G401.6 (cell line): Measurements from ENCODE around the gene DACT1.

Experiments
- FAIRE-seq: peaks from 2 replicates; lab custom pipeline; 2012; peaks lifted over from hg19 to GRCh38; lab: Jason Lieb, UNC

The DACT1 gene

DNA sequence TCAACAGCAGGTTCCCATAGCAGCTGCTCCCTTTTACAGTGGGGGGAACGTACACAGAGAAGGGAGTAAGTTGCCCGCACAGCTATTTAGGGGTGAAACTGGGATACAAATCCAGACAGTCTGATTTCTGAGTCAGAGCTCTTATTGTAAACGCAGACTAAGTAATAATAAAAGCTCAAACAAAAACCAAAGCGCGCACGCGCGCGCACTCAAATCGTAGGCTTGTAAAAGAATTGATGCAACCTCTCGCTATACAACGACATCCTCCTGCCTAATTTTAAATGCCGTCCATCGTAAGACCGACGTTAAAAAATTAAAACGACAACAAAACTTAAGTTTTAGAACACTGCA, 747 bp upstream of the DACT1 start:
- no peak for FAIRE-seq

DNA sequence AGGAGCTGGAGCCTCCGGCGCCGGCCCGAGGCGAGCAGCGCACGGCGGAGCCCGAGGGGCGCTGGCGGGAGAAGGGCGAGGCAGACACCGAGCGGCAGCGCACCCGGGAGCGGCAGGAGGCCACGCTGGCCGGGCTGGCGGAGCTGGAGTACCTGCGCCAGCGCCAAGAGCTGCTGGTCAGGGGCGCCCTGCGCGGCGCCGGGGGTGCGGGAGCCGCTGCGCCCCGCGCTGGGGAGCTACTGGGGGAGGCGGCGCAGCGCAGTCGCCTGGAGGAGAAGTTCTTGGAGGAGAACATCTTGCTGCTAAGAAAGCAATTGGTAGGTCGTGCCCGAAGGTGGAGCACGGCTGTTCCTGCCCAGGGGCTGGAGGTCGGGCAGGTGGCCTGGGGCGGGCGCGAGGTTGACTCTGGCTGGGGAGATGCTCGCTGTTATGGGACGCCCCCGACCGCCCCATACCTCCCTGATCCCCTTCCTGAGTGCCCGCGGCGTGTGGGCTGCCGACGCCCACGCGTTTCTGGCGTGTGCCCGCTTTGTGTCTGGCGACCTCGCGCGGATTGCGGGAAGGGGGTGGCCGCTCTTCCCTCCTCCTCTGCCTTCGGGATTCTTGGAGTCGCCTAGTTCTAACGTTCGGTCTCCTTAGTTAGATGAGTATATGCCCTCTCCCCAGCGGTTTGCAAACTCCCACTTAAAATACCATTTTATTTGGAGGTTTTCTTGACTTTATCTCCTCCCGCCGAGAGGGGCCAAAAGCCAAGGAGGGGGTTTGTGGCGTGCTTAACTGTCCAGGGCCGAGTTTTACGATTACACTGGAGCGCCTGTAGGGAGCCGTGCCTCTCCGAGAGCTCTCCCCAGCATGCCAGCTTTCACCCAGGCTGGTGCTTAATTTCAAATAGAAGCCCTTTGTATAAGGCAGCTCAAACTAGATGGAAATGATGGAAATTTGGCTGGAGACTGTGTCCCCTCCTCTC, 752 bp downstream of the DACT1 start:
- FAIRE-seq = no peak

DNA sequence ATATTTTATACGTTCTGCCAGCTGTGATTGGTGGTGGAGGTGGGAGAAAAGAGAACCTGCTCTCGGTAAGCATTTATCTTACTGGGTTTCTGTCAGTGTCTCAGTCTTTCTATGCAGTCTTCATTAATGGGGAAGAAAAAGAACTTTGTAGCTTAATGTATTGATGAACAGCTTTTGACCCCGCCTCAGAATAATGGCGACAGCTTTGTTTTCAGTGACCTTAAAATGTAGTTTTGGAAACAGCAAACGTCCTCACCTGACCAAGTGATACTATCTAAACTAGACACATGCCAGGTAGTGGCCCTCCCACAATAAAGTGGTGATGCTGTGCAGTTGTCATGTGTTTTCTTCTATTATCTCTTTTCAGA, 1.4 kb downstream of the DACT1 start:
- FAIRE-seq = no peak

DNA sequence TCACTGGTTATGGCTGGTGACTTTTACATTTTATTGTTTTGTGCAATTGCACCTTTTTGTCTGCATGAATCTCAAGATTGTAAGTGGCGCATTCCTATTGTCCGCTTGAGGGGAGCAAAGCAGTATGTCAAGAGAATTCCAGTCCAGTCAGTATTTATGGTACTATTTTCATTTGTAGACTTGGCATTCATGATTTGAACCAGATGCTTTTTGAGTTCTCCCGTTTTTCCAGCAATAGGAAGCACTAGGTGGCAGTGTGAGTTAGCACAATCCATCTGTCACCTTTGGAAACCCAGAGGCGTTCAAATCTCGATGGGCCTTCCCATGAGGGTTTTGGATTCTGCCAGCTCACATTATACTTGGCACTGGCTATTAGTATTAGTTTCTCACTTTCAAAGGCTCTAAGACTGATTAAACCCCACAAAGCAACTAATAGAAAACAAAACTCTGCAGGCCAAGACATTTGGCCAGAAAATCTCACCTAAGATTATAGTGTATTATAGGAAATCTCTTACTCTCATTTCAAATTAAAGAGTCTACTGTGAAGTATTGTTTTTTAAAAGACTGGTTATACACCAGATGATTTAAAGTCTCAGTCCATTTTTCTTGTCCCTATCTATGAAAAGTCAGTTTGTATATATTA, 2.2 kb downstream of the DACT1 start:
- no peak for FAIRE-seq

DNA sequence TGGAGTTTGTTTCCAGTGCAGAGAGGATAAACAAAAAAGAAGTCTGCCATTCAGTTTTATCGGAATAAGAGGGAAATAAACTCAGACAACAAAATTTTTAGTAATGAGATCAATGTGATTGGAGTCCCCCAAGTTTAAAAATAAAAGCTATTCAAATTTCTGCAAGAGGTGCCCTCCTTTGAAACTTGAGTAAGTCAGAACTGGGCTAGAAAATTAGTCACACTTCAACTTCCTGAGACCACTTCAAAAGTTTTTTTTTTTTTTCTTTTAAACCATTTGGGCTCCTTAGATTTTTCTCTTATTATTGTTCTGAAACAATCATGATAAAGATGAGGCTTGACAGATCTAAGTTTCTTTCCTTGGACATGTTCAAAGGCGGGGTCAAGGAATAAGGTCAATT, 3.2 kb downstream of the DACT1 start:
- no peak for FAIRE-seq

DNA sequence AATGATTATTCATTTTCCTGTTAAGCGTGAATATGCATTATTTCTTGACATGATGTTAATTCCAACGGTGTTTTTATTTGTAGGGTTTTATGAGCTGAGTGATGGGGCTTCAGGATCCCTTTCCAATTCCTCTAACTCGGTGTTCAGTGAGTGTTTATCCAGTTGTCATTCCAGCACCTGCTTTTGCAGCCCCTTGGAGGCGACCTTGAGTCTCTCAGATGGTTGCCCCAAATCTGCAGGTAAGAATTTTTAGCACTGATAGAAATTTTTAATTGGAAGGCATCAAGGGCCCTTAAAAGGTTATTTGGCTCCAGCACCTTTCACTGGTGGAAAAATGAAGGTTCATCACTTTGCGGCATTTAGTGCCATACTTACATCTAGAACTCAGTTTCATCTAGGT, 3.7 kb downstream of the DACT1 start:
- no peak for FAIRE-seq

DNA sequence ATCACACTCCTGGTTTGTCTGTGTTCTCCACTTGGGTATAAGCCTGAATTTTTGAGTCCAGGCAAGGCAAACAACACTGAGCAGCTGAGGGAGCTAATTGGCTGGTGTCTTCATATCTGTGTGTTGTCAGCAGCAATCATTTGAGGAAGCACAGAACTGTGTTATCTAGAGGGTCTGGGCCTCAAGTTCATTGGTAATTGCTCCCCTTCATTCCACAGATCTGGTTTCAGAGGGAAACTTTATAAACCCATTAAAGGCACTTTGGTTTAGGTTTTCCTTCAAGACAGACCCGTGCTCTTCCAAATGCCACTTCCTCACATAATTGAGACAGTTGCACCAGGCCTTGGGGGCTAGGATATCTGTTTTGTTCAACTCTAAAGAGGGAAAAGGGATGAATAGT, 5.6 kb downstream of the DACT1 start:
- FAIRE-seq = no peak

DNA sequence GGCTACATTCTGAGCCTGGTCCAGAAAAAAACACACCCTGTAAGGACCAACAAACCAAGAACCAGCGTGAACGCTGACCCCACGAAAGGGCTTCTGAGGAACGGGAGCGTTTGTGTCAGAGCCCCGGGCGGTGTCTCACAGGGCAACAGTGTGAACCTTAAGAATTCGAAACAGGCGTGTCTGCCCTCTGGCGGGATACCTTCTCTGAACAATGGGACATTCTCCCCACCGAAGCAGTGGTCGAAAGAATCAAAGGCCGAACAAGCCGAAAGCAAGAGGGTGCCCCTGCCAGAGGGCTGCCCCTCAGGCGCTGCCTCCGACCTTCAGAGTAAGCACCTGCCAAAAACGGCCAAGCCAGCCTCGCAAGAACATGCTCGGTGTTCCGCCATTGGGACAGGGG, 7.9 kb downstream of the DACT1 start:
- FAIRE-seq = no peak

DNA sequence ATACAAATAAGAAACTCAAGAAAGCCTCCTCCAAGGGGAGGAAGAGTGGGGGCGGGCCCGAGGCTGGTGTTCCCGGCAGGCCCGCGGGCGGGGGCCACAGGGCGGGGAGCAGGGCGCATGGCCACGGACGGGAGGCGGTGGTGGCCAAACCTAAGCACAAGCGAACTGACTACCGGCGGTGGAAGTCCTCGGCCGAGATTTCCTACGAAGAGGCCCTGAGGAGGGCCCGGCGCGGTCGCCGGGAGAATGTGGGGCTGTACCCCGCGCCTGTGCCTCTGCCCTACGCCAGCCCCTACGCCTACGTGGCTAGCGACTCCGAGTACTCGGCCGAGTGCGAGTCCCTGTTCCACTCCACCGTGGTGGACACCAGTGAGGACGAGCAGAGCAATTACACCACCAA, 8.7 kb downstream of the DACT1 start:
- no peak for FAIRE-seq

DNA sequence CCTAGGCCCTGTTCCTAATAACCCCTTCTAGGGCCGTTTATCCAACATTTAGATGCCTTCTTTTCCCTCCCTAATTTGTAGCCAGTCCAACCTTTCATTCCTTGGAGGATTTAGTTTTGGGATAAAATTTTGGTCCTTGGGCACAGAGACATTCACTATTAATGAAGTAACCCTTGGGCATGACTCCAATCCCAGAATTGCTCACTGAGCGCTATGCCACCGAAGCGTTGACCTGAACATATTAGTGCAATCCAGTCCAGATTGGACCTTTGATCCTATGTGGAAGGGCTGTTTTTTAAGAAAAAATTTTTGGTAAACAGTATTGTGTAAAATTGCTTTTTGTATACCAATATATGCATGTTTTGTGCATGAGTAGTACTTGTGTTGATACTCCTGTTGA, 10.0 kb downstream of the DACT1 start:
- FAIRE-seq = no peak

DNA sequence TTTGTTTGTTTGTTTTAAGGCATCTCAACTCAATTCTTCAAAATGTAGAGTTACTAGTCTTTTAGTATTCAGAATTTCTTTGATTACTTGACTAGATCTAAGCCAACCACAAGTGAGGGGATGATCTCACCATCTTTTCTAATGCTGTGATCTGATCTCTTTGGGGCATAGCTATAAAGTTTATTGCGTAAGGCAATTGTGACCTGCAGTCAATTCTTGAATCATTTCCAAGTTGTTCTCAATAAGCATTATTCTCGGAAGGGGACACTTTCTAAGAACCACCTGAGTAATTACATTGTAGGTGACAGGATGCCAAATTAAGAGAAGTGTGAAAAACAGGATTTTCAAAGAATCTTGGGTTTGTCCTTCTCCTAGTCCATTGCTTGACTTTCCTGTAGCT, 13.1 kb downstream of the DACT1 start:
- FAIRE-seq = no peak

DNA sequence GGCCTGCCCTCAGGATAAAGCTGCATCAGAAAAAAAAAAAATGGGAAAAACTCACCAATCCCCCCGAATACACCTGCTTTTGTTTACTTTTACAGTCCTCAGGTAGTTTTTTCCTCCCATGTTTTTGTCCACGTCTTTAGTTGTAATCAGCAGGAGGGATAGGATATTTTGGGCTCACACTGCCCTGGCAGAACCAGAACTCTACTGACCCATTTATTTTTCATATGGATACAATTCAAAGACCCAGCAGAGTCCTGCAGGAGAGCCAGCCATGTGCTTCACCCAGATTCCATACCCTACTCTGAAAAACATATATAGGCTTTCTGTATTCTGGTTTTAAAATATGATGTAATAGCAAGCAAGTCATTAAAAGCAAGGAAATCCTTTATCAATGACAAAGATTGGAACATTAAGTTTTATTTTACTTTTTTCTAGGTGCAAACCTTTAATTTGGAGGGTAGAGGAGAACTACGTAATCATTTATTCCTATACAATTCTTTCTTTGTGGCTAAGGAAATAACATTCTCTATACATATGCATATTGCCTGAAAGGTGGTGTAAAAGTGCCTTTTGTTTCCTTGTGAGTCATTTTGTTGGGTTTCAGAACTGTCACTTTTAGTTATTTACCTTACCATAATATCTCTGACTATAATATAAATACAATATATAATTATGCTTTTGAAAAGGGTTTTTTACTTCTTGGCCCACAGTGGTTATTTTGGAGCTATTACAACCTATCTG, 19.1 kb downstream of the DACT1 start:
- FAIRE-seq = no peak

DNA sequence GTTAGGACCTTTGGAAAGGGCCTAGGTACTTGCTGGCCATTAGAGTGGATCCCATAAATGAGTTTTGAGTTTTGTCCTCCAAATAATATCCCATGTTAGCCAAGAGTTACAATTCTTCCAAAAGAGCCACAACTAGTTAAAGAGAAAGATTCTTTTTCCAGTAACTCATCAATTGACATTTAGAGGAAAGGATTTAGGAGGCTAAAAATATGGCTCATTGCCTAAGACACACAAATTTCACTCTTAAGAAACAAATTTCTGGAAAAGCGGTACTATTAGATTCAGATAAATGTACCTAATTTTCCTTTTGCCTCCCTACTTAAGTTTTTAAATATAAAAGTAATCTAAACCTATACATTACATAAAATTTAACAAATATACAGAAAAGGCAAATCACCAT, 21.3 kb downstream of the DACT1 start:
- FAIRE-seq = no peak

DNA sequence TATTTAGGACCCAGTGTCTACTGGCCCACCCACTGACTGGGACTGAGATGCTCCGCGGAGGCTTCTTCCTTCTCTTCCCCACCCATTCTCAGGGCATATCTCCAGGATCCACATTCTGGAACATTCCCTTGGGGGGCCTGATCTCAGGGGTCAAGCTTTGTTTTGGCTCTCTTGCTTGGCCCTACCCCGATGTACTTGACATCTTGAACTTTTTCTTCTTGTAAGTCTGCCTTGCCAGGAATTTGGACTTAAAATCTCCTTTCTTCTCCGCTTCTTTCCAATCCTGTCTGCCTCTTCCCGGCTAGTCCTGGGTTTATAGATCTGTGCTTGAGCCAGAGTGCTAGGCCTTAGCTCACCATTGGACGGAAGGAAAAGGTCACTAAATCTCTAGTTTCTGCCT, 22.1 kb downstream of the DACT1 start:
- FAIRE-seq = no peak

DNA sequence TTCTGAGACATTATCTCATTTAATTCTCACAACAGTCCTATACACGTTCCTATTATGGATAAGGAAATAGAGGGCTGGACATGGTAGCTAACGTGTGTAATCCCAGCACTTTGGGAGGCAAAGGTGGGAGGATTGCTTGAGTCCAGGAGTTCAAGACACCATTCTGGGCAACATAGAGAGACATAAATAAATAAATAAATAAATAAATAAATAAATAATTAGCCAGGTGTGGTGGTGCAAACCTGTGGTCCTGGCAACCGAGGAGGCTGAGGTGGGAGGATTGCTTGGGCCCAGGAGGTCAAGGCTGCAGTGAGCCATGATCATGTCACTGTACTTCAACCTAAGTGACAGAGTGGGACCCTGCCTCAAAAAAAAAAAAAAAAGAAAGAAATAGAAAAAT, 22.6 kb downstream of the DACT1 start:
- no peak for FAIRE-seq

DNA sequence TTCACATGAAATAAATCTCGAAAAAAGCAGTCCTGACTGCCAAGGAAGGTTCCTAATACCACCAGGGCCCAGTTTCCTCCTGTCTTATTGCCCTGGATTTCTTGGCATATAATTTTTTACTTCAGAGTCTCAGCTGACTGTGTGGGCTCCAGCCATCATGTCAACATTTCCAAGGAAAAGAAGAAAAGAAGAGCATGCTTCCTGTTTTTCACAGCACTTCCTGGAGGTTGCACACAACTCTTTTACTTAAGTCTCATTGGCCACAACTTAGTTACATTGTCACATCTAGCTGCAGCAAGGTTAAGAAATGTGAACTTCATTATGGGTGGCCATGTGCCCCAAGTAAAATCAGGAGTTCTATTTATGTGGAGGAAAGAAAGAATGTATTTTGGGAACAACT, 24.3 kb downstream of the DACT1 start:
- FAIRE-seq = no peak

DNA sequence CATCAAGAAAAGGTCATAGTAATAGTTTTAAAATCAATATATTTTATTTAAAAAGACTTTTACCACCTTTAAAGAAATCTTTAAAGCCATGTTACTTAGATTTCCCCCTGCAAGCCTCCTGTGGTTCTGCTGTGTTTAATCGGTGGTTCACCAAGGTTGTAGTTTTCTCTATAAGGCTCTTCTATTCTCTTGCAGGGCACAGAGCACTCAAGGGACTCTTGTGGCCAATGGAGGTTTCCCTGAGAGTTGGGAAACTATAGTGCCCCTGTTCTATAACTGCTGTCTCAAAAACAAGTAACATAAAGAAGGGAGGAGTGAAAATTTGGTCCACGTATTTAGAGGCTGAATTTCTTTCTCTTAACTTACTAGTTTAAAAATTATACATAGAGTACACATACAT, 25.0 kb downstream of the DACT1 start:
- FAIRE-seq = no peak

DNA sequence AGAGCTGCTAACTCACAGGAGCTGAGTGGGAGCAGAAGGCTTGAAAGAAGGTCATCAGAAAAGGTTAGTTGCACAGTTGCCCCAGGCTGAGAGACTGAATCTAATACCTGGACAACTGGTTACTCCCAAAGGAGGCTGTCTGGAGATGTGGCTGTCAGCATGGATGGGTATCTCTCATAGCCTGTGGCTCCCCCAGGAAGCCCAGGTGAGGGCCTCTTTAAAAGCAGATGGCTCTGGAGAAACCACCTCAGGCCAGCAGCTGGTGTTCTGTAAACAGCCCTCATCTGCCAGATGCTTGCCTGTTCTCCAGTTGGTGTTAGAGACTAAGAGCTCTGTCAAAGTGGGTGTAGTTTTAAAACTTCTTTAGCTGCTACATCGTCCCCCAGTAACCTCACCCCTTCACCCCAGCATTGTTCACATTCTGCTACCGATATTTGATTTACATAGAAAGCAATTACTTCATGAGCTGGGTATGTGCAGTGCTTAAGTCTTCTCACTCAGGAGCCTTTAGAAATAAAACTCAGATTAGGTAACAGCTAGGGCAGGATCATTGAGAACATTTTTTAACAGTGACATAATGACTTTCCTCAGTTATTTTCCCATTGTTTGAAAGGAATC, 25.8 kb downstream of the DACT1 start:
- FAIRE-seq = no peak

DNA sequence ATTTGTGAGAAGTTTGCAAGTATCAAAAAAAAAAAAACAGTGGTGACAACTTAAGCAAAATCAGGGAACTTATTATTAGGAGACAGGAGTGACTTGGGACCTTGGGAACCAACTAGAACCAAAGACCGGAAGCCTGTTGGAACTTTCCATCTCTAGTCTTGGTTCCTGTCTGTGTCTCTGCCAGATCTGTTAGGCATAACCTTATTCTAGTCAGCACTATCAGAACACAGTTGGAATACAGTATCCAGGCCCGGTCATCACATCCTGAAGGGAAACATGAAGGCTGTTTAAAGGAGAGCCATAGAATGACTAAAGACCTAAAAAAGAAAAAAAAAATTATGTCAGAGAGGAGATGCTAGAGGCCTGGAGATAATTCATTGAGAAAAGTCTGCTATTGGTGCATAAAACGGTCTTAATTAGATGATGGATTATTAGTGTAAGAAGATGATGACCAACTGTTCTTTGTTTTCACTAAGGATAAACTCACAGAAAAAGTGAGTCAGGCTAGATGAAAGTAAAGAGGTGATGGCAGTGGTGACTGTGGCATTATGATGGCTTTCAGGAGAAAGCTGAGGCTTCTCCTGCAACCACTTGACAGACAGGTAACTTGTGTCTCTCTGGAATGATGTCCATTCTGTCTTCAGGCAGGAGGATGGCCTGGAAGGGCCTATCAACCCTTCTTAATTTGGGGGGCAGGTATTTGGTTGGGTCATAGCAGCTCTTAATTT, 28.2 kb downstream of the DACT1 start:
- FAIRE-seq = no peak

DNA sequence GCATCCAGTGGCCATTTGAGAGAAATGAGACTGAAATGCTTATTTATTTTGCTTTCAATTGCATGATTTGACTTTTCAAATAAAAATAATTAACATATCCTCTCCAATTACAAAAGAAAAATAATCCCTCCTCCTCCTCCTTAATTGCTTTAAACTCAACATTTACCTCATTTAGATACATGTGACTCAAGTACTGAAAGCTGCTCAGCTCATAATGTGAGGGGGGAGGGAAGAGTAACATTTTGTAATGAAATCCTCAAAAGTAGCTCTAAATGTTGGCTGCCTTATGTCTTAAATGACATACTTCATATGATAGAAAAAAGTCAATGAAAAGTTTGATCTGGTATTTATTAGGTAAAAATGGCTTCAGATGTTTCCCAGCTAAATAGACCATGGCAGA, 29.0 kb downstream of the DACT1 start:
- FAIRE-seq = no peak

DNA sequence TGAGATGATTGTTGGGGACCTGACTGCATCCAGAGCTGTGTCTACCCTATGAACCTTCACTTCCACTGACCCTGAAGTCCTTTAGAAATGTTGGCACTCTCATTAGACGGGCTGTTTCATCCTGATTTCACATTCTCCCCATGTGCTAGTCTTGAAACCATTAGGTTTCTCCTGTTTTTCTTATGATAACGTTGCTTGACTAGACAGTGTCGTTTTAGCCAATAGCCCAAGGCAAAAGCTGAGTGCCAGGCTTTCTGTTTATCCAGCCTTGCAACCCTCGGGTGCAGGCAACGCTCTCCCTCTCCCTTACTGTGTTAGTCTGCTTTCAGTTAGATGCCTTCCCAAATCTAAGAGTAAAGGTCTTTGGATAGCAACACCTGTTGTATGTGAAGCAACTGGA, 30.1 kb downstream of the DACT1 start:
- no peak for FAIRE-seq

DNA sequence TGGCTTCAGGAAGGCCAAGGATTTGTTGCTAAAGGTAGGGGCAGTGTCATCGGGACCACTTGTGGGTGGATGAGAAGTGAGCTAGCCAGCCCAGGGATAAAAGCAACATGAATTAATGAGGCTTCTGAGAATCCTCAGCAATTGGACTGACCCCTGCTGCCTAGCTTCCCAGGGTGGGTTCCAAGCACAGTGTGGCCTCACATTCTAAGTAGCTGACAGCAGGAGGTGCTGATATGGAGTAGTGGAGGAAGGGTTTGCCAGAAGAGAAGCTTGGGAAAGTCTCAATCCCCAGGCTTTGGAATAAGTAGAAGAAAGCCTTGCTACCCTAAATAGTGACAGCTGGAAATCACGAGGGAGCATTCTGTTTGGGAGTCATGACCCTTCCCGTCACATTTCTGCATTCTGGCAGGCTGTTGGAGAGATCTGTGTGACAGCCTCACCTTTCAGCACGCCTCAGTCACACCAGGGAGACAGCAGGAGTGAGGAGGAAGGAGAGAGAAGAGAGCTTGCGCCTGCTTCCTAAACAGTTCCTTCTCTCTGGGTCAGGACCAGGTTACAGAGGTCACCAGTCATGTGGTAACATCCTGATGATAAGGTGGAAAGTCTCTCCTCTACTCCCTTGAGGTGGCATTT, 31.2 kb downstream of the DACT1 start:
- no peak for FAIRE-seq
